ENCODE measurements around the gene RELB.

Gene RELB

DNA sequence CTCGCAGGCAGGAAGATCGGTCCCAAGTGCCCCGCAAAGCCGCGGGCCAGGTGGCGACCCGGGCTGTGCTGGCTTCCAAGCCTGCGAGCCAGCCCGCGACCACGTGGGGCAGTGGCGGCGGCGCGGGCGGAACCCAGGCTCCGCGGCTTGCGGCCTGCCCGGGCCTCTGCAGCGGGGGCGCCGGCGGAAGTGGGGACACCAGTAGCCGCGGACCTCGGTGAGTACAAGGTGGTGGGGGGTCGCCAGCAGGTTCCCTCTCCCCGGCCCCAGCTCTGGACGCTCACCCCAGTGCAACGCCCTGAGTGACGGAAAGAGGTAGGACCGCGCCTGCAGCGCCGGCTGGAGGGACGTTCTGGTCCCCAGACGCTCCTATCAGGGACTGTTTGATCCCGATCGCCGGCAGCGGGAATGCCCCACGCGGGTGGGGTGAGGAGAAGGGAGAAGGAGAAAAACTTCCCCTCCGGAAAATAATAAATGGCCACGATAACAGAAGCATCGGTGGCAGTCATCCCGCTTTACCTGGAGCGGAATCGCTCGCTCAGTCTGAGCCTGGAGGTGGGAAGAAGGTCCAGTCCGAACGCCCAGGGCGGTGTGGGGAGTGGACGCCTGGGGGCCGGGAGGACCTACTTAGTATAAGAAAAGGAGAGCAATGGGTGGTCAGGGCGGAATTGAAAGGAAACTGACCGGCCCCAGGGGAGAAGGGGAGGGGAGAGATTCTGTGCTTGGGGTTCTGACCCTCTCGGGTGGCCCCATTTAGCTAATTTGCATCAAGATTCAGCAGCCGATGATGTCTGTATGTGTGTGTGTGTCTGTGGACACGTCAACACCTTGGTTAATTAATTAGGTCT, 78.0 kb downstream of the RELB start, which contains the start of gene GEMIN7:
GEMIN7 (plus strand) TSS at position 198 of the 848 bp plus-strand sequence. CDS start 10,855 bp downstream, outside the sequence.
- DNase-seq = peak in 52 of 56 donors; percentile 20 to 82 (median 50)

DNA sequence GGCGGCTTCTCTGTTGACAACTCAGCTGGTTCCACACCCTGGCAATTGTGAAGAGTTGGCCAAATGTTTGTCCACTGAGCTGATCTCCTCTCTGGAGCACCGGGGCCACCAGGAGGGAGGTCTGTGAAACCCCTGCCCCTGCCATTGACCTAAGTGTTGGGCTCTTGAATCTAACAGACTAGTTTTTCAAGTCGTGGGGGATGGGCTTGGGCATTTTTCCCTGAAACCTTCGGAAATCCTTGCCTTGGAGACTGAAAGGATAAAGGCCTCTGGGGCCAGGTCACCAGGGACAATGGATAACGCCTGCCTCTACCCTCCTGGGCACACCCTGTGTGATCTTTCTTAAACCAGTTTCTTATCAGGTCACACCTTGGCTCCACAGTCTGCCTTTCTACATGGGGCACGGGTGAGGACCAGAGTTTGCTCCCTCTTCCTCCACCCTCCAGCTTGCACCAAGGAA, 78.7 kb downstream of the RELB start:
- no peak for DNase-seq

DNA sequence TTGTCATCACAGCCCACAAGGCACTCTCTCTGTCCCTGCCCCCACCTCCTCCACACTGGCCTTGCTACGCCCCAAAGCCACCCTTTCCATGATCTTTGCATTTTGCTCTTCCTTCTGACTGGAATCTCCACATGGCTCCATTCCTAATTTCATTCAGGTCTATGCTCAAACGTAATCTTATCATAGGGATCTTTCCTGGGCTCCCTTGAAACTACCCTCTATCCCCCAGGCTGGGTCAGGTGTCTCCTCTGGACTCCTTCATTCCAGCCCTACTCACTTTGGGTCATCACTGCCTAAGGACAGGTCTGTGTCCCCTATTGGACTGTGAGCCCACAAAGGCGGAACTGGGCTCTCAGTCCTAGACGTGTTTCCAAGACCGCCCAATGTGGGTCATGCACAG, 80.9 kb downstream of the RELB start:
- DNase-seq = no peak

DNA sequence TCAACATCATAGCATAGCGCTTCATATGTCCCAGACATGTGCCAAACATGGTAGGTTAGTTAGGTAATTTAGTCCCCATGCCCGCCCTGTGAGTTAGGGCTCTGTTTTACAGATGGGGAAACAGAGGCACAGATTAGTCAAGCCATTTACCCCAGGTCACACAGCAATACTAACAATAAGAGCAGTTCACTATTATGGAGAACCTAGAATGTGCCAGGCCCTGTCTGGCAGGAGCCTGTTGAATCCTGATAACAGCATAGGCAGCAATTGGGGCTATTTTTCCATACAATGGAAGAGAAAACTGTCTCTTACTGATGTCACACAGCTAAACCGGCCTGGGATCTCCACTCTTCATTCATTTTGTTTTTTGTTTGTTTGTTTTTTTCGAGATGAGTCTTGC, 85.2 kb downstream of the RELB start:
- DNase-seq = no peak

DNA sequence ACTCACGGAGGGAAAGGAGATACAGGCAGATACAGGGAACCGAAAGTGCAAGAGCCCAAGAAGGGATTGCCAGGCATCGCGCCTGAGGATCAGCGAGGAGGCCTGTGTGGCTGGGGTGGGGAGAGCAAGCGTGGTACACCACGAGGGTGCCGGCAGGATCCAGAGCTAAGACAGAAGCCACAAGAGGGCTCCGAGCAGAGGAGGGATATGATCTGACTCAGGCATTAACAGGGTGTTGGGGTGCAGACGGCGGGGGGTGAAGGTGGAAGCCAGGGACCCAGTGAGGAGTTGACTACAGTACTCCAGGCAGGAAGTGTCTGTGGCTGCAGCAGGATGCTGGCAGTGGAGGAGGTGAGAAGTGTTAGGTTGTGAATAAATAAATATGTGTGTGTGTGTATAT, 86.3 kb downstream of the RELB start:
- no peak for DNase-seq

Data from amygdala (tissue), 56 donors.